Bone marrow (tissue), 2 donors: Measurements from ENCODE around the gene SNAP91.
A peak's percentile ranks its signal among the peaks of the same experiment; 100 is the strongest.

ENCODE experiments used
- DNase-seq, 2 donors: peaks; one replicate each; lab custom pipeline; 2025; lab: John Stamatoyannopoulos, UW

Gene SNAP91

DNA sequence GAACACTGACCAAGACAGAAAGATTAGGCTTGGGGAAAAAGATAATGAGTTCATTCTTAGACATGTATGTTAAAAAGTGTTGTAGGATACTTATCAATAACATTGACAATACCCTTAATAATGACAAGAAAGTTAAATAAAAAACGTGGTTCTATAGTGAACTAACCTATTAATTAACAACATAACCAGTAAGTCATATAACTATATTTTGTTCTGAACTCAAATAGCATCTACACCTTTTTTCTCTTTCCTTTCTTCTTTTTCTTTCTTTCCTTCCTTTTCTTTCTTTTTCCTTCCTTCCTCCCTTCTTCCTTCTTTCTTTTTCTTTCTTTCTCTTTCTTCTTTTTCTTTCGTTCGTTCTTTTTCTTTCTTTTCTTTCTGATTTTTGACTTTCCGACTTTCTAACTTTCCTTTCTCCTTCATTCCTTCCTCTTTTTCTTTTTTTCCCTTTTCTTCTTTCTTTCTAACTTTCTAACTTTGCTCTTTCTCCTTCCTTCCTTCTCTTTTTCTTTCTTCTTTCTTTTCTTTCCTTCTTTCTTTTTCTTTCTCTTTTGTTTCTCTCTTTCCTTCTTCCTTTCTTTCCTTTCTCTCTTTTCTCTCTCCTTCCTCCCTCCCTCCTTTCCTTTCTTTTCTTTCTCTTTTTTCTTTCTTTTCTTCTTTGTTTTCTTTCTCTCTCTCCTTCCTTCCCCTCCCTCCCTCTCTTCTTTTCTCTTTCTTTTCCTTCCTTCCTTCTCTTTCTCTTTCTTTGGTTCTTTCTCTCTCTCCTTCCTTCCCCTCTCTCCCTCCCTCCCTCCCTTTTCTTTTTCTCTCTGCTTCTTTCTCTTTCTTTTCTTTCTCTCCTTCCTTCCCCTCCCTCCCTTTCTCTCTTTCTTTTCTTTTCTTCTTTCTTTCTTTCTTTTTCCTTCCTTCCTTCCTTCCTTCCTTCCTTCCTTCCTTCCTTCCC lies 172.0 kb downstream of the SNAP91 start:
- no peak for DNase-seq

DNA sequence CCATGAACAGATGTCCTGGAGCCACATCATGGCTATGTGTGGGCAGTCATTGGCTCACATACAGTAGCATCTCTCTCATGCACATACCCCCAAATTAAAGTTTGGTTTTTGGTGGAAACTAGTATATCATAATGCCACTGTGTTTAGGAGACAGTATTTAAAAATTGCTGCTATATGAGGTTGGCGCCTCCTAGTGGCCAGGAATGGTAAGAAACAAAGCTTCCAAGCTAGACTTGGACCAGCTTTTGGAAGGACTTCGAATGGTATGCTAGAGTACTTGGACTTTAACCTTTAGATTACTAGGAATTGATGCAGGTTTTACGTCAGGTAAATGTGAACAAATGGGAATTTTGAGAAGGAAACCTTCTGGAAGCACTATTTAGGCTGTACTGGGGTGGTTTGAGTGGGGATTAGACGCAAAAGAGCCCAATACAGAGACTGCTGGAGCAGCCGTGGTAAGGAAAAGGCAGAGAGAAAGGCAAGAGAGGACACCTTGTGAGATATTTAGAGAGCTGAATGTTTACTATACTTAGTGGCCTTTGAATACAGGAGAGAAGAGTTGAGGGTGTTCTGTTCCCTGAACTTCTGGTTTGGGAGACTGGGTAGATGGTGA lies 172.8 kb downstream of the SNAP91 start:
- no peak for DNase-seq

DNA sequence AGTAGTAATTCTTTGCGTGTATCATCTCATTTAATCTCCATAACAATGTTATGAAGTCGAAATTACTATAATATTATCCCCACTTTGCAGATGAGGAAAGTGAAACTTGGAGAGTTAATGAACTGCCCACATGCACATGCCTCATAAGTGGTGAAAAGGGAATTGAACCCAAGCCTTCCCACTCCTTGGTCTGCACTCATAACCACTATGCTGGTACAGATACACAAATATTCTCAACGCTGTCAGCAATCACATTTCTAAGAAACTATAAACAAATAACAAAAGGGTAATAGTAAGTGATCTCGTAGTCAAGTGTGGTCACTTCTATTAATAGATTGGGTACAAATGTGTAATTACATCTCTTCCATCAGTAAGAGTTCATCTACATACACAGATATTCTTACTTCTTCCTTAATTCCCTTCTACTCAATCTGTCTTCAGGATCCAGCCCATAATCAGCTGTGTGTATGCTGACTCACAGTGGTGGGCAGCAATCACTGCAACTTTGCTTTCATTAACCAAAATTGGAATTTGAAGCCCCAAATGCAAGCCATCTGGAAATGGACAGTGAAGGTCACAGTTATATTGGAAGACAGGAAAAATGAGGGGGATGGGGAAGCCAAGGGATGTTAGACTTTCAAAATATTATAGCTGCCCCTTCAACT lies 190.0 kb downstream of the SNAP91 start:
- peak in 1 of 2 donors; percentile 11 for DNase-seq

DNA sequence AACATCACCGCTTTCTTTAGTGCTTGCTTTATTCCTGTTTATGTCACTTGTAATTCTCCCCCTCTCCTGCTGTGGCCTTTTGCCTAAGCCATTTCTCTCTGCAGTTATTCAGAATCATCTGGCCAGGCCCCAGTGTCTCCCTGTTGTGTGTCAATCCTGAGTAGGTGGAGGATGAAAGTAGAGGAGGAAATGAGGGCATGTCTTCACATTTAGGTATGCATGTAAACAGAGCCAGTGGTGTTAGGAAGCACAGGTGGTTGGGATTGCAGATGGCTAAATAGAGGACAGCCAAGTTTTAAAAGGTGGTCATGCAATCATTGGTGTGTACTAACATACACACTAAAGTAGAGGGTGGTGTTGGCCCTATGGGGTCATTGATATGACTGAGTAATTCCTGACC lies 191.4 kb downstream of the SNAP91 start:
- DNase-seq: no peak

DNA sequence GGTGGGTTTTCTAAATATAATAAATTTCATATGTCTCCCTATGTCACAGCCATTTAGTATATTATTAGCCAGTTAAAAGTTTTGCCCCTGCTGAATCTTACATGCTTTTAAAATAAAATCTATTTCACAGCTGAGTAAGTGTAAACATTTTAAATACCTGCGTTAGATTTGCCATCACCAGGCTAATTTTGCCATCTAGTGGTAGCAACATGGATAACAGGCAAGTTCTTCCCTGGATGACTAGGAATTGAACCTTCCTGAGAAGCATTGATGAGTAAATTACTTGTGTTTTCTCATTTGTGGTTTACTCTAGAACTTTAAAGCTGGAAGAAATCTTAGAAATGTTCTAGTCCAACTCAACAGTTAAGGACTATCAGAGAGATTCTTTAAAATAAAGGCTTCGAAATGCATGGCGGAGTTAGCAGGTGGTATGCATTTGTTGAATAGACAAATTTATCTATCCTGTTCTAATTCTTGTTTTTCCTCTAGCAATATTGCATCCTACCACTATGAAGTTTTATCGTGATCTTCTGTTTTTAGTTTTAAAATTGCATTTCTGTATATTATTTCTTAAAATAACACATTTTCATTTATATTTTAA lies 193.9 kb downstream of the SNAP91 start:
- DNase-seq: peak in 1 of 2 donors; percentile 46

DNA sequence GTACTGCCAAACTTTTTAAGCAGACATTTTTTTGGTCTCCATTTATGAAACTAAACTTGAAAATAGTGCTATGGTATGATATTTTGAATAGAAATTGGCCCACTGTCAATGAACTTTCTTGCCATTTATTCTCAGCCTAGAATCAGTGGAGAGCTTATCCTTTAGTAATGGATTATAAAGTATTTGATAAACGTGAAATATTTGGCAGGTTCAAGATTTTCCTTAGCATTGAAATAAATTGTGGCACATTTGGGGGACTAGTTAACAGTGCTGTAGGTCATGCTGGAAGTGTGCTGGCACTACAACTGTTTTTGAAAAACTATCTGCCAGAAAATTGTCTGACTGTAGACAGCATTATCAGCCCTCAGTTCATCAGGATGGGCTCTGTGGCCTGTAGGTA lies 194.4 kb downstream of the SNAP91 start:
- DNase-seq: no peak

DNA sequence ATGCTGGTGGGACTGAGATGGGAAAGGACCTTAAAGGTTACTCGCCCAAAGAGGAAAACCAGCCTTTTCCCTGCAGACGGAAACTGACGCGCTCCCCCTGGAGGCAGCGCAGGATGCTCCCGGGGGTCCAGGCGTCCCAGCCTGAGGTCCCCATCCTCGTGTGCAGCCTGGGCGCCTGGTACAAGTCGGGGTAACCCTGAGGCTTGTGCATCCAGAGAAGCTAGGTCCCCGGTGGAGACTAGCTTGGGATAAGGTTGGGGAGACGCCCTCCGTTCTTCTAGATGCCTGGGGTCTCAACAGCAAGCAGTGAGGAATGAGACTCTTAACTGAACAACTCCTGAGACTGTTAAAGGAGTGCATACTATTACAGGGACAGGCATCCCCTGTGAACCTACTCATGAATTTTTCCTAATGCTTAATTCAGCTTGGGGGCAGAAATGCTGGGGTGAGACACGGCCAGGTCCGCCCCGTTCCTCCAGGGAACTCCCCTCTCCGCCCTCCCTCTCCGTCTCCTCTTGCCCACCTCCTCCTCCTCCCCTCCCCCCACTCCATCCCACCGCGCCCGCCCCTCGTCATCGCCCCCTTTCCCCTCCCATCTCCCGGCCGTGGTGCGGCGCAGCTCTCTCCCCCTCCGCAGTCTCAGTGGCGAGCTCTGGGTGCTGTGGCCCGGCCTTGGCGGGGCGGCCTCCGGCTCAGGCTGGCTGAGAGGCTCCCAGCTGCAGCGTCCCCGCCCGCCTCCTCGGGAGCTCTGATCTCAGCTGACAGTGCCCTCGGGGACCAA lies 196.8 kb downstream of the SNAP91 start, which contains the start of gene PRSS35:
PRSS35 (plus strand) TSS at position 634 of the 781 bp plus-strand sequence. CDS start 10,908 bp downstream, outside the sequence.
- DNase-seq: peak; percentile 11 to 31

DNA sequence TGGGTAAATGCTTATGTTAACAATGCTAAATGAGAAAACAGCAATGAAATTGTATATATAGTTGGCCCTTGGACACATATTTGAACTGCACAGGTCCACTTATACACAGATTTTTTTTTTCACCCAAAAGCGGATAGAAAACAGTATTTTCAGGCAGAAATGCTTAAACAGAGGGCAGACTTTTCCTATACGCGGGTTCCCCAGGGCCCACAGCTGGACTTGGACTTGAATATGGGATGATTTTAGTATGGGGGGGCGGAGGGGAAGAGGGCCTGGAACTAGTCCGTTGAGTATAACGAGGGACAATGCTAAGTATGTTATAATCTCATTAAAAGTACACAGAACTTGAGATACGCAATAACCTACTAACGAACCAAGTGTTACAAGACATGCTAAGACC lies 197.6 kb downstream of the SNAP91 start:
- DNase-seq: no peak

DNA sequence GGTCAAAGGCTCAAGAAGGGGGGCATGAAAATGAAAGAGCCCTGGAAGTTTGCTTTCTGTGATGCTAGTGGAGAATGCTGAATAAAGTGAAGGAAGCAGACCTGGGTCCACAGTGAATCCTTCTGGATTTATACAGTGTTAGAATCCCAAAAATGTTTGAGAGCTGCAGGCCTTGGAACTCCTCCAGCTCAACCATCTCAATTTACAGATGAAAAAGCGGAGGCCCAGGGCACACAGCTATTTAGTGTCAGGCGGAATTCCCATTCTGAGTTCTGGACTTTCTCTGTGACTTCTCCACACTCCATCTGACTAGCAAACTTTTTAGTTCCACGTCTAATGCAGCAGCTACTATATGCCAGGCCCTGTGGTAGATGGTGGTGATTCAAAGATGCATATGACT lies 198.1 kb downstream of the SNAP91 start:
- DNase-seq: no peak

DNA sequence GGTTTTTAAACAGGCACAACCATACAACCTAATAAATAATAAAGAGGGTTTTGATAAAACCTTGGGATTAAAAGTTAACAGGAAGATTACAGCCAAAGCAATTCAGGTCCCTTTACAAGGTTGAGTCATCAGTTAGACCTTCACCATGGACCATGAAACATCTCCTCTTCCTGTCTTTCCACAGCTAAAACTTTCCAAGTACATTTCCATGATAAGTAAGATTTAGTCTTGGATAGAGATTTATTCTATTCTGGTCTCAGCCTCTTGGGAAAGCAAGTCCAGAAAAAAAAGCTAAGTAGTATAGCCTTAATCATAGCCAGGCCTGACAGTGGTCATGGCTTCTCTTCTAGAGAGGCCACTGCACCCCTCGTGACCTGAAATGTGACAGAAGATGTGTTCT lies 199.5 kb downstream of the SNAP91 start:
- no peak for DNase-seq

DNA sequence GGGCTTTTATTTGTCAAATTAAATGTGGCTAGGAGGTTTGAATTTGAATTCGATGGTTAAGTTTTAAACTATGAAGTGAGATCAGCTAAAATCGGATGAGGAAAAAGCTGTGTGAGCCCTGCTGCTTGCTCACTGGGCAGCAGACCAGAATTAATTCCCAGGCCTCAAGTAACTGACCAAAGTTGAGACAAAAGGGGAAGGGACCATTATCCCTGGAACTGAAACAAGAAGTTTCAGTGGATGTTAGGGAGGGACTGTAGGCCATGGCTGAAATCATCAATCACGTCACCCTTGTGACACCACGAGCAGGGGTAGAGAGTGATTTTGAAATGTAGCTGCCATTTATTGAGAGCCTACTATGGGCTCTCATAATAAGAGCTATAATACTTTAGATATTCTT lies 203.5 kb downstream of the SNAP91 start:
- DNase-seq: no peak
